SK-N-SH (cell line): ENCODE data around the gene GPRC5A.

ENCODE experiments used
- RAD21 ChIP-seq: IDR thresholded peaks from 2 replicates; pipeline ENCODE4 v1.6.1; 2012; ENCODE audit warnings: mild to moderate bottlenecking, low read length
- TF ChIP-seq, protein P1 (sequence below): fragments of 150-350 bp; IDR thresholded peaks from 2 replicates; pipeline ENCODE4 v1.6.1; 2017; ENCODE audit warnings: antibody characterized with exemption, low read length, low read depth, borderline replicate concordance
- TF ChIP-seq, protein P2 (sequence below): fragments of 200-600 bp; sonication (generic); IDR thresholded peaks from 2 replicates; pipeline ENCODE4 v1.6.1; 2017; ENCODE audit warnings: antibody characterized with exemption, mild to moderate bottlenecking, moderate library complexity

DNA sequence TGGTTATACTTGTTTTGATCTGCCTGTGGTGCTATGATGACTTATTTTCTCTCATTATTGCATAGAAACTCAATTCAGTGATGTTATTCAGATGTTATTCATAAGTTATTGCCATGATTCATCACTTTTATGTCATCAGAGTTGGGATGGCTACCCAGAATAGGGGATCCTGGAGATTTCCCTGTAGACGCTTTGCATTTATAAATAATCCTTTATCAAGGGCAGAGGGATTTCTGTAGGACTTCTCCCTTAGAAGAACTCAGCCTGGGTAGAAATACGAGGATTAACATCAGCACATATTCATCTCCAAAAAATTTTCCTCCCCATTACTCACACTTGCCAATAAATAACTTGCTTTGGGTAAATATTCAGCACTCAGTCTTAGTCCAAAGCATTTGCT is 4.9 kb downstream of the GPRC5A start:
- TF ChIP-seq, protein P1, sequence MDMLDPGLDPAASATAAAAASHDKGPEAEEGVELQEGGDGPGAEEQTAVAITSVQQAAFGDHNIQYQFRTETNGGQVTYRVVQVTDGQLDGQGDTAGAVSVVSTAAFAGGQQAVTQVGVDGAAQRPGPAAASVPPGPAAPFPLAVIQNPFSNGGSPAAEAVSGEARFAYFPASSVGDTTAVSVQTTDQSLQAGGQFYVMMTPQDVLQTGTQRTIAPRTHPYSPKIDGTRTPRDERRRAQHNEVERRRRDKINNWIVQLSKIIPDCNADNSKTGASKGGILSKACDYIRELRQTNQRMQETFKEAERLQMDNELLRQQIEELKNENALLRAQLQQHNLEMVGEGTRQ = no peak
- TF ChIP-seq RAD21 = no peak
- TF ChIP-seq, protein P2, sequence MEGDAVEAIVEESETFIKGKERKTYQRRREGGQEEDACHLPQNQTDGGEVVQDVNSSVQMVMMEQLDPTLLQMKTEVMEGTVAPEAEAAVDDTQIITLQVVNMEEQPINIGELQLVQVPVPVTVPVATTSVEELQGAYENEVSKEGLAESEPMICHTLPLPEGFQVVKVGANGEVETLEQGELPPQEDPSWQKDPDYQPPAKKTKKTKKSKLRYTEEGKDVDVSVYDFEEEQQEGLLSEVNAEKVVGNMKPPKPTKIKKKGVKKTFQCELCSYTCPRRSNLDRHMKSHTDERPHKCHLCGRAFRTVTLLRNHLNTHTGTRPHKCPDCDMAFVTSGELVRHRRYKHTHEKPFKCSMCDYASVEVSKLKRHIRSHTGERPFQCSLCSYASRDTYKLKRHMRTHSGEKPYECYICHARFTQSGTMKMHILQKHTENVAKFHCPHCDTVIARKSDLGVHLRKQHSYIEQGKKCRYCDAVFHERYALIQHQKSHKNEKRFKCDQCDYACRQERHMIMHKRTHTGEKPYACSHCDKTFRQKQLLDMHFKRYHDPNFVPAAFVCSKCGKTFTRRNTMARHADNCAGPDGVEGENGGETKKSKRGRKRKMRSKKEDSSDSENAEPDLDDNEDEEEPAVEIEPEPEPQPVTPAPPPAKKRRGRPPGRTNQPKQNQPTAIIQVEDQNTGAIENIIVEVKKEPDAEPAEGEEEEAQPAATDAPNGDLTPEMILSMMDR = no peak
